H9 (cell line): ENCODE measurements around the gene ATM. TPM values are rescaled to one million over a fixed set of nuclear protein-coding genes. Genes with fewer than 3 reads are reported as not detected.

Experiments used
- DNase-seq: peaks from one replicate; pipeline ENCODE4 v3.0.0-alpha.2; 2017
- H2AFZ ChIP-seq: one replicate; pipeline ENCODE4 v1.6.1; 2013; ENCODE audit warnings: mild to moderate bottlenecking, low read length, control low read depth, moderate library complexity
- H2AK5ac ChIP-seq: 2 replicates; pipeline ENCODE4 v1.6.1; 2013; ENCODE audit warnings: low read length, control low read depth, mixed read lengths; ENCODE audit not compliant: insufficient read length
- H2BK120ac ChIP-seq: one replicate; pipeline ENCODE4 v1.6.1; 2013; ENCODE audit warnings: low read depth, mild to moderate bottlenecking, low read length, control low read depth, inconsistent platforms; ENCODE audit not compliant: poor library complexity, severe bottlenecking
- H2BK12ac ChIP-seq: 2 replicates; pipeline ENCODE4 v1.6.1; 2013; ENCODE audit warnings: low read length, control low read depth, mixed read lengths, low read depth; ENCODE audit not compliant: insufficient read length
- H2BK15ac ChIP-seq: 2 replicates; pipeline ENCODE4 v1.6.1; 2013; ENCODE audit warnings: low read depth, low read length, control low read depth
- H2BK20ac ChIP-seq: one replicate; pipeline ENCODE4 v1.6.1; 2013; ENCODE audit warnings: low read depth, mild to moderate bottlenecking, low read length, control low read depth, inconsistent platforms; ENCODE audit not compliant: poor library complexity, severe bottlenecking
- H2BK5ac ChIP-seq: 2 replicates; pipeline ENCODE4 v1.6.1; 2013; ENCODE audit warnings: low read length, control low read depth, mixed read lengths; ENCODE audit not compliant: insufficient read length
- H3K14ac ChIP-seq: 2 replicates; pipeline ENCODE4 v1.6.1; 2013; ENCODE audit warnings: low read length, control low read depth; ENCODE audit not compliant: insufficient read depth
- H3K18ac ChIP-seq: 2 replicates; pipeline ENCODE4 v1.6.1; 2013; ENCODE audit warnings: low read depth, mild to moderate bottlenecking, mixed read lengths, low read length, control low read depth; ENCODE audit not compliant: insufficient read length
- H3K23ac ChIP-seq: 2 replicates; pipeline ENCODE4 v1.6.1; 2013; ENCODE audit warnings: low read length, control low read depth, mixed read lengths, low read depth; ENCODE audit not compliant: insufficient read length
- H3K23me2 ChIP-seq: 2 replicates; pipeline ENCODE4 v1.6.1; 2013; ENCODE audit warnings: low read depth, mild to moderate bottlenecking, mixed read lengths, low read length, control low read depth; ENCODE audit not compliant: insufficient read length, poor library complexity, severe bottlenecking
- H3K27ac ChIP-seq: 2 replicates; pipeline ENCODE4 v1.5.1; 2013; ENCODE audit warnings: low read length, control low read depth, mixed read lengths, low read depth; ENCODE audit not compliant: insufficient read length
- H3K27me3 ChIP-seq: 2 replicates; pipeline ENCODE4 v1.6.1; 2013; ENCODE audit warnings: low read length, control low read depth, inconsistent platforms; ENCODE audit not compliant: insufficient read depth
- H3K4ac ChIP-seq: 2 replicates; pipeline ENCODE4 v1.6.1; 2013; ENCODE audit warnings: low read depth, mild to moderate bottlenecking, control low read depth, inconsistent platforms, low read length, moderate library complexity
- H3K4me1 ChIP-seq: 2 replicates; pipeline ENCODE4 v1.6.1; 2013; ENCODE audit warnings: low read length, control low read depth, inconsistent platforms; ENCODE audit not compliant: insufficient read depth
- H3K4me2 ChIP-seq: 2 replicates; pipeline ENCODE4 v1.6.1; 2013; ENCODE audit warnings: low read length, control low read depth, mixed read lengths; ENCODE audit not compliant: insufficient read length, insufficient read depth
- H3K56ac ChIP-seq: 2 replicates; pipeline ENCODE4 v1.6.1; 2013; ENCODE audit warnings: low read depth, mild to moderate bottlenecking, mixed read lengths, low read length, control low read depth; ENCODE audit not compliant: insufficient read length
- H3K79me1 ChIP-seq: 2 replicates; pipeline ENCODE4 v1.6.1; 2013; ENCODE audit warnings: low read depth, mild to moderate bottlenecking, moderate library complexity, low read length, control low read depth, inconsistent platforms; ENCODE audit not compliant: insufficient read depth, poor library complexity, severe bottlenecking
- H3K79me2 ChIP-seq: 2 replicates; pipeline ENCODE4 v1.6.1; 2013; ENCODE audit warnings: low read length, control low read depth, inconsistent platforms; ENCODE audit not compliant: insufficient read depth
- H3K9ac ChIP-seq: 2 replicates; pipeline ENCODE4 v1.6.1; 2013; ENCODE audit warnings: low read length, control low read depth, mixed read lengths; ENCODE audit not compliant: insufficient read length; ENCODE audit errors: extremely low read depth
- H3K9me3 ChIP-seq: one replicate; pipeline ENCODE4 v1.6.1; 2013; ENCODE audit warnings: low read depth, low read length, inconsistent platforms; ENCODE audit not compliant: control insufficient read depth
- H3T11ph ChIP-seq: one replicate; pipeline ENCODE4 v1.6.1; 2013; ENCODE audit warnings: mild to moderate bottlenecking, low read length, control low read depth, inconsistent platforms
- H4K20me1 ChIP-seq: one replicate; pipeline ENCODE4 v1.6.1; 2013; ENCODE audit not compliant: control insufficient read depth, insufficient read length, insufficient read depth
- H4K5ac ChIP-seq: 2 replicates; pipeline ENCODE4 v1.6.1; 2013; ENCODE audit warnings: low read depth, mild to moderate bottlenecking, mixed read lengths, low read length, control low read depth; ENCODE audit not compliant: insufficient read length
- H4K8ac ChIP-seq: replicated peaks from 2 replicates; pipeline ENCODE4 v1.6.1; 2013; ENCODE audit warnings: low read length, control low read depth, mixed read lengths, low read depth; ENCODE audit not compliant: insufficient read length
- H4K91ac ChIP-seq: 2 replicates; pipeline ENCODE4 v1.6.1; 2013; ENCODE audit warnings: low read depth, mild to moderate bottlenecking, moderate library complexity, mixed read lengths, low read length, control low read depth; ENCODE audit not compliant: insufficient read length
- H3K27ac Mint-ChIP-seq, 3 experiments: 2 replicates in 2 of 3; 3 replicates in 1 of 3; pipeline ENCODE4 v1.8.0; 2020 to 2021; ENCODE audit warnings: mixed read lengths in 3 of 3, mild to moderate bottlenecking in 1 of 3, moderate library complexity in 1 of 3
- H3K27me3 Mint-ChIP-seq: 2 replicates; pipeline ENCODE4 v1.8.0; 2021; ENCODE audit warnings: low read depth, mild to moderate bottlenecking, moderate library complexity, mixed read lengths
- H3K36me3 Mint-ChIP-seq, 3 experiments: 2 replicates in 2 of 3; 3 replicates in 1 of 3; pipeline ENCODE4 v1.8.0; 2020 to 2021; ENCODE audit warnings: low read depth in 3 of 3, mixed read lengths in 3 of 3; ENCODE audit not compliant: insufficient read depth in 1 of 3
- H3K4me1 Mint-ChIP-seq, 2 experiments: 2 replicates each; pipeline ENCODE4 v1.8.0; 2020; ENCODE audit warnings: mixed read lengths in 2 of 2
- H3K4me3 Mint-ChIP-seq, 2 experiments: 2 replicates in 1 of 2; 3 replicates in 1 of 2; pipeline ENCODE4 v1.8.0; 2020 to 2021; ENCODE audit warnings: mild to moderate bottlenecking in 2 of 2, mixed read lengths in 2 of 2, moderate library complexity in 1 of 2
- H3K9me3 Mint-ChIP-seq, 2 experiments: 2 replicates in 1 of 2; 3 replicates in 1 of 2; pipeline ENCODE4 v1.8.0; 2020; ENCODE audit warnings: mild to moderate bottlenecking in 2 of 2, mixed read lengths in 2 of 2, moderate library complexity in 1 of 2
- total RNA-seq: library from RNA; stranded (reverse); gene quantifications from 2 replicates; pipeline ENCODE4 v1.2.1, GENCODE V29; 2021
- TF ChIP-seq, protein P1 (sequence below): fragments of 200-600 bp; sonication (generic); conservative IDR thresholded peaks from 3 replicates; pipeline ENCODE4 v1.8.0; 2021; ENCODE audit warnings: antibody characterized with exemption, mild to moderate bottlenecking

ATM gene
- total RNA-seq, 1 experiment from 2014 or later: 58.9 TPM

DNA sequence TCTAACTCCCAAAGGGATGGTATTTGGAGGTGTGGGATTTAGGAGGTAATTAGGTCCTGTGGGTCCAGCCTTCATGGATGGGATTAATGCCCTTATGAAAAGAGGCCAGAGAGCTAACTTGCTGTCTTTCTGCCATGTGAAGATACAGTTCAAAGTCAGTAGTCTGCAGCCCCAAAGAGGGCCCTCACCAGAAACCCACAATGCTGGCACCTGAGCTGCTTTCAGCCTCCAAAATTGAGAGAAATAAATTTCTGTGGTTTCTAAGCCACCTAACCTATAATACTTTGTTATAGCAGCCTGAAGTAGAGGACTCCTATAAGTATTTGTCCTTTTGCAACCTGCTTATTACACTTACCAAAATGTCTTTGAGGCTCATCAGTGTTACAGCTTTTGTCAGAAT is 16.2 kb downstream of the ATM start:
- H3K23ac ChIP-seq: no peak overlapping the region
- DNase-seq: no peak
- no peak overlapping the region for H2BK120ac ChIP-seq
- no peaks in the 10 kb centered on the region for H3K27me3 ChIP-seq
- H3K23me2 ChIP-seq: no peaks in the 10 kb centered on the region
- H3K14ac ChIP-seq: no peak overlapping the region
- no peak overlapping the region for H3K4me2 ChIP-seq
- Mint-ChIP-seq H3K4me1 (no peaks in the 10 kb centered on the region), H3K27ac (no peak overlapping the region), H3K9me3 (no peaks in the 10 kb centered on the region), H3K4me3 (no peak overlapping the region), H3K27me3 (no peaks in the 10 kb centered on the region), H3K36me3 (peaks cover 7 to 32% (median 30%) of the 10 kb centered on the region in 3 experiments; a peak in 6 of 7 replicates)
- H3K27ac ChIP-seq: no peak overlapping the region
- H3K4me1 ChIP-seq: no peaks in the 10 kb centered on the region
- H2AFZ ChIP-seq: no peak overlapping the region
- H3K56ac ChIP-seq: no peak overlapping the region
- H4K5ac ChIP-seq: no peak overlapping the region
- no peak overlapping the region for H4K91ac ChIP-seq
- no peak overlapping the region for H3T11ph ChIP-seq
- H3K79me1 ChIP-seq: no peaks in the 10 kb centered on the region
- H3K9me3 ChIP-seq: no peaks in the 10 kb centered on the region
- H3K79me2 ChIP-seq: no peaks in the 10 kb centered on the region
- H2BK15ac ChIP-seq: no peak overlapping the region
- no peaks in the 10 kb centered on the region for H4K20me1 ChIP-seq
- no peak overlapping the region for H2AK5ac ChIP-seq
- no peak overlapping the region for H3K4ac ChIP-seq
- H3K18ac ChIP-seq: no peak overlapping the region
- H4K8ac ChIP-seq: no peak overlapping the region
- H3K9ac ChIP-seq: no peak overlapping the region
- no peak overlapping the region for H2BK5ac ChIP-seq
- TF ChIP-seq, protein P1, sequence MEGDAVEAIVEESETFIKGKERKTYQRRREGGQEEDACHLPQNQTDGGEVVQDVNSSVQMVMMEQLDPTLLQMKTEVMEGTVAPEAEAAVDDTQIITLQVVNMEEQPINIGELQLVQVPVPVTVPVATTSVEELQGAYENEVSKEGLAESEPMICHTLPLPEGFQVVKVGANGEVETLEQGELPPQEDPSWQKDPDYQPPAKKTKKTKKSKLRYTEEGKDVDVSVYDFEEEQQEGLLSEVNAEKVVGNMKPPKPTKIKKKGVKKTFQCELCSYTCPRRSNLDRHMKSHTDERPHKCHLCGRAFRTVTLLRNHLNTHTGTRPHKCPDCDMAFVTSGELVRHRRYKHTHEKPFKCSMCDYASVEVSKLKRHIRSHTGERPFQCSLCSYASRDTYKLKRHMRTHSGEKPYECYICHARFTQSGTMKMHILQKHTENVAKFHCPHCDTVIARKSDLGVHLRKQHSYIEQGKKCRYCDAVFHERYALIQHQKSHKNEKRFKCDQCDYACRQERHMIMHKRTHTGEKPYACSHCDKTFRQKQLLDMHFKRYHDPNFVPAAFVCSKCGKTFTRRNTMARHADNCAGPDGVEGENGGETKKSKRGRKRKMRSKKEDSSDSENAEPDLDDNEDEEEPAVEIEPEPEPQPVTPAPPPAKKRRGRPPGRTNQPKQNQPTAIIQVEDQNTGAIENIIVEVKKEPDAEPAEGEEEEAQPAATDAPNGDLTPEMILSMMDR: no peak
- no peak overlapping the region for H2BK12ac ChIP-seq
- H2BK20ac ChIP-seq: no peak overlapping the region
